Right lobe of liver (tissue), 4 donors: Measurements from ENCODE around the gene PRAMEF20.

Source experiments
- POLR2A ChIP-seq: fragments of 450-650 bp; IDR thresholded peaks from one replicate; pipeline ENCODE4 v1.6.1; 2017; ENCODE audit warnings: antibody characterized with exemption, mild to moderate bottlenecking
- TF ChIP-seq, protein P1 (sequence below), 4 donors: fragments of 200-600 bp in 3 of 4; fragments of 450-650 bp in 1 of 4; IDR thresholded peaks; one replicate each; pipeline versions ENCODE4 v1.5.1 to v1.8.0; 2016 to 2022; ENCODE audit warnings: antibody characterized with exemption in 4 of 4, mild to moderate bottlenecking in 2 of 4
- donor health status: DM: no; HTN: no; CAD: no.
- donor health status: DM: no; HTN: no; CAD: no.
- donor health status: DM: no; HTN: yes; CAD: no.

- TF ChIP-seq, protein P1, sequence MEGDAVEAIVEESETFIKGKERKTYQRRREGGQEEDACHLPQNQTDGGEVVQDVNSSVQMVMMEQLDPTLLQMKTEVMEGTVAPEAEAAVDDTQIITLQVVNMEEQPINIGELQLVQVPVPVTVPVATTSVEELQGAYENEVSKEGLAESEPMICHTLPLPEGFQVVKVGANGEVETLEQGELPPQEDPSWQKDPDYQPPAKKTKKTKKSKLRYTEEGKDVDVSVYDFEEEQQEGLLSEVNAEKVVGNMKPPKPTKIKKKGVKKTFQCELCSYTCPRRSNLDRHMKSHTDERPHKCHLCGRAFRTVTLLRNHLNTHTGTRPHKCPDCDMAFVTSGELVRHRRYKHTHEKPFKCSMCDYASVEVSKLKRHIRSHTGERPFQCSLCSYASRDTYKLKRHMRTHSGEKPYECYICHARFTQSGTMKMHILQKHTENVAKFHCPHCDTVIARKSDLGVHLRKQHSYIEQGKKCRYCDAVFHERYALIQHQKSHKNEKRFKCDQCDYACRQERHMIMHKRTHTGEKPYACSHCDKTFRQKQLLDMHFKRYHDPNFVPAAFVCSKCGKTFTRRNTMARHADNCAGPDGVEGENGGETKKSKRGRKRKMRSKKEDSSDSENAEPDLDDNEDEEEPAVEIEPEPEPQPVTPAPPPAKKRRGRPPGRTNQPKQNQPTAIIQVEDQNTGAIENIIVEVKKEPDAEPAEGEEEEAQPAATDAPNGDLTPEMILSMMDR (IDR thresholded peaks at IDR 0.05): peak in 2 of 4 donors; percentile 5 to 22
- no peak for TF ChIP-seq POLR2A
Observed at GRCh38 chr1:13469343-13469742, 59.1 kb downstream of the PRAMEF20 start.
